GM06990 (cell line): ENCODE measurements around the gene GRAMD4.

ENCODE experiments used
- DNase-seq: peaks from one replicate; pipeline ENCODE4 v3.0.0-alpha.2; 2011; ENCODE audit not compliant: insufficient read length; ENCODE audit errors: extremely low read depth
- H3K27me3 ChIP-seq: replicated peaks from 2 replicates; pipeline ENCODE4 v1.6.0; 2011; ENCODE audit warnings: low read length; ENCODE audit not compliant: control insufficient read depth, insufficient read depth
- H3K36me3 ChIP-seq: 2 replicates; pipeline ENCODE4 v1.5.1; 2011; ENCODE audit warnings: low read length; ENCODE audit not compliant: control insufficient read depth, insufficient read depth
- H3K4me3 ChIP-seq: replicated peaks from 2 replicates; pipeline ENCODE4 v1.5.1; 2011; ENCODE audit warnings: low read depth, mild to moderate bottlenecking, control low read depth, low read length
- CTCF ChIP-seq: IDR thresholded peaks from 2 replicates; pipeline ENCODE4 v1.5.1; 2011; ENCODE audit warnings: low read length, control low read depth, mild to moderate bottlenecking, inconsistent platforms; ENCODE audit not compliant: insufficient read depth, poor library complexity, severe bottlenecking

Gene GRAMD4

GRCh38 chr22:46672731-46673130 lies 52.5 kb downstream of the GRAMD4 start:
- H3K36me3 ChIP-seq: peaks cover 6% of the 10 kb centered on the region
- no peak for DNase-seq
- H3K4me3 ChIP-seq: no peak overlapping the region
- no peak for TF ChIP-seq CTCF
- H3K27me3 ChIP-seq: no peaks in the 10 kb centered on the region

GRCh38 chr22:46673205-46673604 lies 53.0 kb downstream of the GRAMD4 start:
- peaks cover 5% of the 10 kb centered on the region for H3K36me3 ChIP-seq
- DNase-seq: no peak
- no peaks in the 10 kb centered on the region for H3K27me3 ChIP-seq
- TF ChIP-seq CTCF: no peak
- no peak overlapping the region for H3K4me3 ChIP-seq

GRCh38 chr22:46673662-46674236 lies 53.6 kb downstream of the GRAMD4 start:
- Histone ChIP-seq H3K27me3 (no peaks in the 10 kb centered on the region), H3K4me3 (no peak overlapping the region), H3K36me3 (peaks cover 3% of the 10 kb centered on the region)
- no peak for DNase-seq
- TF ChIP-seq CTCF: no peak

- Histone ChIP-seq H3K4me3 (no peak overlapping the region), H3K27me3 (no peaks in the 10 kb centered on the region), H3K36me3 (peaks cover 3% of the 10 kb centered on the region)
- DNase-seq: peak; percentile 62
- no peak for TF ChIP-seq CTCF
Measured at GRCh38 chr22:46674367-46674781, 54.2 kb downstream of the GRAMD4 start.

GRCh38 chr22:46674906-46675305 lies 54.7 kb downstream of the GRAMD4 start:
- no peak for DNase-seq
- Histone ChIP-seq H3K27me3 (no peaks in the 10 kb centered on the region), H3K36me3 (peaks cover 3% of the 10 kb centered on the region), H3K4me3 (no peak overlapping the region)
- no peak for TF ChIP-seq CTCF

- Histone ChIP-seq H3K36me3 (peaks cover 3% of the 10 kb centered on the region), H3K27me3 (no peaks in the 10 kb centered on the region), H3K4me3 (no peak overlapping the region)
- DNase-seq: no peak
- no peak for TF ChIP-seq CTCF
Measured at GRCh38 chr22:46675479-46675878, 55.3 kb downstream of the GRAMD4 start.
